Ascending aorta (tissue), 2 donors: ENCODE results near the gene SCGB1D4. TPM values are rescaled to one million over a fixed set of nuclear protein-coding genes. Genes with fewer than 3 reads are reported as not detected.
"Not testable (repeated sequence)": the region's sequence is repeated elsewhere in the genome, so short reads cannot be mapped to it uniquely, and the experiment has no call there.

Experiments used
- DNase-seq, 2 donors: peaks; one replicate each; pipeline ENCODE4 v3.0.0-alpha.2; 2019; ENCODE audit warnings: low spot score in 2 of 2
- H3K27ac ChIP-seq, 2 donors: fragments of 200-600 bp; sonication (generic); one replicate each; pipeline ENCODE4 v1.5.1; 2016 to 2017; ENCODE audit warnings: mild to moderate bottlenecking in 1 of 2
- H3K27me3 ChIP-seq: fragments of 200-600 bp; sonication (generic); one replicate; pipeline ENCODE4 v1.5.1; 2017
- H3K36me3 ChIP-seq, 2 donors: fragments of 200-600 bp; sonication (generic); one replicate each; pipeline ENCODE4 v1.5.1; 2016
- H3K4me1 ChIP-seq, 2 donors: fragments of 200-600 bp; sonication (generic); one replicate each; pipeline ENCODE4 v1.5.1; 2016 to 2017; ENCODE audit warnings: mild to moderate bottlenecking in 1 of 2
- H3K4me3 ChIP-seq, 2 donors: fragments of 200-600 bp; sonication (generic); one replicate each; pipeline ENCODE4 v1.5.1; 2016 to 2017; ENCODE audit warnings: mild to moderate bottlenecking in 1 of 2
- H3K9me3 ChIP-seq, 2 donors: fragments of 200-600 bp; sonication (generic); one replicate each; pipeline ENCODE4 v1.5.1; 2016
- intact Hi-C: fragments of 100-400 bp; cut with DNase I; formaldehyde crosslinking; loops from one replicate; pipeline ENCODE4 v1.15.1; 2023
- total RNA-seq: library from RNA; depleted of rRNA; stranded (reverse); fragments of >200 nt; gene quantifications from one replicate; pipeline ENCODE4 v1.1.0, GENCODE V29; 2016
- TF ChIP-seq, protein P1 (sequence below), 3 experiments: fragments of 200-600 bp in 2 of 3; fragments of 450-650 bp in 1 of 3; sonication (generic) in 2 of 3; IDR thresholded peaks; one replicate each; pipeline ENCODE4 v1.5.1; 2016 to 2019; ENCODE audit warnings: antibody characterized with exemption in 3 of 3, mild to moderate bottlenecking in 1 of 3, moderate library complexity in 1 of 3

Gene SCGB1D4
- total RNA-seq, 1 donor from 2014 or later = not detected

- H3K36me3 ChIP-seq = no peaks in the 10 kb centered on the region
- H3K27me3 ChIP-seq = no peaks in the 10 kb centered on the region
- DNase-seq = no peak
- intact Hi-C loops = no loop called here
- peak overlapping the region; percentile 77 to 86 for H3K4me3 ChIP-seq
- H3K4me1 ChIP-seq = no peaks in the 10 kb centered on the region
- no peaks in the 10 kb centered on the region for H3K9me3 ChIP-seq
- H3K27ac ChIP-seq = no peak overlapping the region
- TF ChIP-seq, protein P1, sequence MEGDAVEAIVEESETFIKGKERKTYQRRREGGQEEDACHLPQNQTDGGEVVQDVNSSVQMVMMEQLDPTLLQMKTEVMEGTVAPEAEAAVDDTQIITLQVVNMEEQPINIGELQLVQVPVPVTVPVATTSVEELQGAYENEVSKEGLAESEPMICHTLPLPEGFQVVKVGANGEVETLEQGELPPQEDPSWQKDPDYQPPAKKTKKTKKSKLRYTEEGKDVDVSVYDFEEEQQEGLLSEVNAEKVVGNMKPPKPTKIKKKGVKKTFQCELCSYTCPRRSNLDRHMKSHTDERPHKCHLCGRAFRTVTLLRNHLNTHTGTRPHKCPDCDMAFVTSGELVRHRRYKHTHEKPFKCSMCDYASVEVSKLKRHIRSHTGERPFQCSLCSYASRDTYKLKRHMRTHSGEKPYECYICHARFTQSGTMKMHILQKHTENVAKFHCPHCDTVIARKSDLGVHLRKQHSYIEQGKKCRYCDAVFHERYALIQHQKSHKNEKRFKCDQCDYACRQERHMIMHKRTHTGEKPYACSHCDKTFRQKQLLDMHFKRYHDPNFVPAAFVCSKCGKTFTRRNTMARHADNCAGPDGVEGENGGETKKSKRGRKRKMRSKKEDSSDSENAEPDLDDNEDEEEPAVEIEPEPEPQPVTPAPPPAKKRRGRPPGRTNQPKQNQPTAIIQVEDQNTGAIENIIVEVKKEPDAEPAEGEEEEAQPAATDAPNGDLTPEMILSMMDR (IDR thresholded peaks at IDR 0.05) = no peak
Measured at GRCh38 chr11:62338218-62338617, 39.3 kb upstream of the SCGB1D4 start.

DNA sequence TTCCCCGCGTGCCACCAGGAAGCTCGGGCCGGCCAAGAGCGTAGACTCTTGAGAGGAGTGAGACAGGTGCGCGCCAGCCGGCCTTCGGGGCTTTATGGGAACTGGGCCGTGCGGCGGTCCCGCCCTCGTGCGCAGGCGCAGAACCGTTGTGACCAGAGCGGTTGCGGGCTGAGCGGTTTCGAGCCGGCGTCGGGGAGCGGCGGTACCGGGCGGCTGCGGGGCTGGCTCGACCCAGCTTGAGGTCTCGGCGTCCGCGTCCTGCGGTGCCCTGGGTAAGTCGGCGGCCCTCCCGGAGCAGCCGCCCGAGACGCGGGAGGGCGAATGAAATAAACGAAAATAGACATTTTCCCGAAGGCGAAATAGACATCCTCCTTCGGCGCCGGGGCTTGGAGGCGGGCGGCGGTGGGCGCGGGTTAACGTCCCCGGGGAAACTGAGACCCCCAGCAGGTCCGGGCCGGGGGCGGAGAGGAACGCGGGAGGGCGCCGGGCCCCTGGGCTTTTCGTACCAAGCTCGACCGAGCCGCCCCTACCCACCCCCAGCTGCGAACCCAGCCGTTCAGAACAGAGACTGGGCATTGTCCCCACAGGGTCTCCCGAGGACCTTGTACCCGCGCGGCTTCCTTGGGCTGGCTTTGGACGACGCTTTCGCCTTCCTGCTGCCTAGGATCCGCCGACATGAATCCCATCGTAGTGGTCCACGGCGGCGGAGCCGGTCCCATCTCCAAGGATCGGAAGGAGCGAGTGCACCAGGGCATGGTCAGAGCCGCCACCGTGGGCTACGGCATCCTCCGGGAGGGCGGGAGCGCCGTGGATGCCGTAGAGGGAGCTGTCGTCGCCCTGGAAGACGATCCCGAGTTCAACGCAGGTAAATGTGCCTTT is 38.7 kb upstream of the SCGB1D4 start, which contains the start of gene ASRGL1:
TSS of gene ASRGL1 (plus strand) at position 146 of the 879 bp plus-strand sequence. CDS start at position 676, 530 bp downstream.
- Histone ChIP-seq H3K4me3 (peak within 1 kb of the TSS; percentile 77 to 86), H3K36me3 (no peaks in the 10 kb centered on the region), H3K27ac (no peak within 1 kb of the TSS), H3K27me3 (no peaks in the 10 kb centered on the region), H3K9me3 (no peaks in the 10 kb centered on the region), H3K4me1 (no peaks in the 10 kb centered on the region)
- intact Hi-C loops = no loop called here
- peak; percentile 13 to 90 for DNase-seq
- TF ChIP-seq, protein P1 (IDR thresholded peaks at IDR 0.05) = no peak

GRCh38 chr11:62336949-62337302 is 38.1 kb upstream of the SCGB1D4 start:
- peak overlapping the region; percentile 77 to 86 for H3K4me3 ChIP-seq
- H3K27me3 ChIP-seq, H3K4me1 ChIP-seq, H3K27ac ChIP-seq, H3K36me3 ChIP-seq, DNase-seq, intact Hi-C loops, H3K9me3 ChIP-seq: not testable (repeated sequence)

GRCh38 chr11:62333768-62334167 is 34.9 kb upstream of the SCGB1D4 start:
- no peaks in the 10 kb centered on the region for H3K36me3 ChIP-seq
- H3K4me3 ChIP-seq = no peak overlapping the region
- no peaks in the 10 kb centered on the region for H3K9me3 ChIP-seq
- DNase-seq = no peak
- intact Hi-C loops = no loop called here
- no peaks in the 10 kb centered on the region for H3K27me3 ChIP-seq
- no peak overlapping the region for H3K27ac ChIP-seq
- TF ChIP-seq, protein P1 (IDR thresholded peaks at IDR 0.05) = no peak
- no peaks in the 10 kb centered on the region for H3K4me1 ChIP-seq

DNA sequence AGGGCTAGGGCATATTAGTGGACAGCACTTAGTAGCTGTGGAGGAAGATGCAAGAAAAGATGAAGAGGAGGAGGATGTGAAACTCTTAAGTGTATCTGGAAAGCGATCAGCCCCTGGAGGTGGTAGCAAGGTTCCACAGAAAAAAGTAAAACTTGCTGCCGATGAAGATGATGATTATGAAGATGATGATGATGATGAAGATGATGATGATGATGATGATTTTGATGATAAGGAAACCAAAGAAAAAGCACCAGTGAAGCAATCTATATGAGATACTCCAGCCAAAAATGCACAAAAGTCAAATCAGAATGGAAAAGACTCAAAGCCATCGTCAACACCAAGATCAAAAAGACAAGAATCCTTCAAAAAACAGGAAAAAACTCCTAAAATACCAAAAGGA is 32.4 kb upstream of the SCGB1D4 start:
- H3K4me3 ChIP-seq, H3K36me3 ChIP-seq, H3K27ac ChIP-seq, DNase-seq, H3K27me3 ChIP-seq, H3K4me1 ChIP-seq, intact Hi-C loops, H3K9me3 ChIP-seq: not testable (repeated sequence)

- H3K27ac ChIP-seq, DNase-seq, H3K27me3 ChIP-seq, H3K4me3 ChIP-seq, H3K9me3 ChIP-seq, H3K36me3 ChIP-seq, H3K4me1 ChIP-seq, intact Hi-C loops: not testable (repeated sequence)
Measured at GRCh38 chr11:62327541-62327940, 28.7 kb upstream of the SCGB1D4 start.

- H3K9me3 ChIP-seq, H3K4me3 ChIP-seq, DNase-seq, intact Hi-C loops, H3K36me3 ChIP-seq, H3K27me3 ChIP-seq, H3K4me1 ChIP-seq, H3K27ac ChIP-seq: not testable (repeated sequence)
Measured at GRCh38 chr11:62326719-62327118, 27.8 kb upstream of the SCGB1D4 start.

DNA sequence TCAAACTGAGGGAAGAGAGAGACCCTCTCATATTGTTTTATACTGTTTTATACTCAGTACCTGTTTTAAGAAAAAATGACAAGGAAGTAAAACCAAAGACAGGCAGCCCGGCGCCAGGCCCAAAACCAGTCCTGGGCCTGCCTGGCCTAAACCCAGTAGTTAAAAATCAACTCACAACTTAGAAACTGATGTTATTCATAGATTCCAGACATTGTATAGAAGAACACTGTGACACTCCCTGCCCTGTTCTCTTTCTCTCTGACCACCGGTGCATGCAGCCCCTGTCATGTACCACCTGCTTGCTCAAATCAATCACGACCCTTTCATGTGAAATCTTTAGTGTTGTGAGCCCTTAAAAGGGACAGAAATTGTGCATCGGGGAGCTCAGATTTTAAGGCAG is 26.9 kb upstream of the SCGB1D4 start:
- H3K27ac ChIP-seq, H3K4me1 ChIP-seq, intact Hi-C loops, H3K36me3 ChIP-seq, H3K27me3 ChIP-seq, H3K4me3 ChIP-seq, DNase-seq, H3K9me3 ChIP-seq: not testable (repeated sequence)
